Neural cell (in vitro differentiated cells): ENCODE measurements around the gene ACLY. TPM values are rescaled to one million over a fixed set of nuclear protein-coding genes. Genes with fewer than 3 reads are reported as not detected.

Experiments used
- H2AFZ ChIP-seq: fragments of 200-600, 300-800 bp; sonication (generic), shearing (Covaris generic); 2 replicates; pipeline ENCODE4 v1.6.0; 2014; ENCODE audit warnings: low read depth, mild to moderate bottlenecking, antibody characterized with exemption, low read length, moderate library complexity
- H3F3A ChIP-seq: fragments of 200-600 bp; shearing (Covaris generic); 2 replicates; pipeline ENCODE4 v1.6.1; 2016; ENCODE audit warnings: mild to moderate bottlenecking, moderate library complexity, mixed read lengths, antibody characterized with exemption, low read length; ENCODE audit not compliant: insufficient read depth, poor library complexity, severe bottlenecking
- H3K27ac ChIP-seq: fragments of 200-600, 300-800 bp; sonication (generic), shearing (Covaris generic); 2 replicates; pipeline ENCODE4 v1.5.1; 2014; ENCODE audit warnings: mild to moderate bottlenecking, low read length, moderate library complexity
- H3K27me3 ChIP-seq: fragments of 300-800, 200-600 bp; sonication (generic), shearing (Covaris generic); 2 replicates; pipeline ENCODE4 v1.6.0; 2014; ENCODE audit warnings: mild to moderate bottlenecking, low read depth, low read length, moderate library complexity; ENCODE audit not compliant: insufficient read depth
- H3K36me3 ChIP-seq: fragments of 300-800, 200-600 bp; sonication (generic), shearing (Covaris generic); 2 replicates; pipeline ENCODE4 v1.5.1; 2014; ENCODE audit warnings: mild to moderate bottlenecking, antibody characterized with exemption, low read length, moderate library complexity; ENCODE audit not compliant: insufficient read depth
- H3K4me2 ChIP-seq: fragments of 300-800, 200-600 bp; sonication (generic), shearing (Covaris generic); 2 replicates; pipeline ENCODE4 v1.6.0; 2014; ENCODE audit warnings: mild to moderate bottlenecking, low read length
- H3K4me3 ChIP-seq: fragments of 300-800, 200-600 bp; sonication (generic), shearing (Covaris generic); 2 replicates; pipeline ENCODE4 v1.5.1; 2014; ENCODE audit warnings: mild to moderate bottlenecking, low read length, moderate library complexity
- H3K79me2 ChIP-seq: fragments of 200-600 bp; shearing (Covaris generic); replicated peaks from 2 replicates; pipeline ENCODE4 v1.6.0; 2014; ENCODE audit warnings: mild to moderate bottlenecking, low read length, moderate library complexity; ENCODE audit not compliant: insufficient read depth
- H3K9ac ChIP-seq: fragments of 300-800, 200-600 bp; sonication (generic), shearing (Covaris generic); 2 replicates; pipeline ENCODE4 v1.6.1; 2016; ENCODE audit warnings: mild to moderate bottlenecking, low read length, mixed read lengths
- H3K9me2 ChIP-seq: fragments of 200-600 bp; shearing (Covaris generic); 2 replicates; pipeline ENCODE4 v1.6.1; 2016; ENCODE audit warnings: mild to moderate bottlenecking, low read length, mixed read lengths; ENCODE audit not compliant: insufficient read depth
- H3K9me3 ChIP-seq: fragments of 200-600, 300-800 bp; sonication (generic), shearing (Covaris generic); 2 replicates; pipeline ENCODE4 v1.6.1; 2016; ENCODE audit warnings: mild to moderate bottlenecking, mixed run types, low read length, moderate library complexity, mixed read lengths
- H4K20me1 ChIP-seq: fragments of 200-600 bp; shearing (Covaris generic); 2 replicates; pipeline ENCODE4 v1.6.1; 2016; ENCODE audit warnings: mild to moderate bottlenecking, mixed run types; ENCODE audit not compliant: insufficient read depth
- CTCF ChIP-seq: fragments of 450-650 bp; IDR thresholded peaks from 2 replicates; pipeline ENCODE4 v1.5.1; 2014; ENCODE audit warnings: antibody characterized with exemption, mild to moderate bottlenecking, moderate library complexity; ENCODE audit not compliant: poor library complexity, severe bottlenecking
- EP300 ChIP-seq: fragments of 450-650 bp; conservative IDR thresholded peaks from 2 replicates; pipeline ENCODE4 v1.6.1; 2014; ENCODE audit warnings: antibody characterized with exemption, mild to moderate bottlenecking, moderate library complexity; ENCODE audit not compliant: poor library complexity, severe bottlenecking
- EZH2 ChIP-seq: fragments of 200-600, 300-800 bp; shearing (Covaris generic), sonication (generic); IDR thresholded peaks from 2 replicates; pipeline ENCODE4 v1.6.1; 2014; ENCODE audit warnings: antibody characterized with exemption, low read length, borderline replicate concordance, mild to moderate bottlenecking; ENCODE audit not compliant: insufficient read depth, poor library complexity, severe bottlenecking
- MXI1 ChIP-seq: fragments of 450-650 bp; conservative IDR thresholded peaks from 2 replicates; pipeline ENCODE4 v1.6.1; 2014; ENCODE audit warnings: antibody characterized with exemption, mild to moderate bottlenecking; ENCODE audit not compliant: poor library complexity, severe bottlenecking
- POLR2AphosphoS5 ChIP-seq: IDR thresholded peaks from 2 replicates; pipeline ENCODE4 v1.6.1; 2012
- RAD21 ChIP-seq: fragments of 450-650 bp; conservative IDR thresholded peaks from 2 replicates; pipeline ENCODE4 v1.6.1; 2014; ENCODE audit warnings: antibody characterized with exemption, mild to moderate bottlenecking, moderate library complexity
- REST ChIP-seq: IDR thresholded peaks from 2 replicates; pipeline ENCODE4 v1.6.1; 2012; ENCODE audit warnings: borderline replicate concordance
- SMC3 ChIP-seq: fragments of 450-650 bp; conservative IDR thresholded peaks from 2 replicates; pipeline ENCODE4 v1.6.1; 2014; ENCODE audit warnings: antibody characterized with exemption, mild to moderate bottlenecking, moderate library complexity; ENCODE audit not compliant: poor library complexity
- TAF1 ChIP-seq: IDR thresholded peaks from 2 replicates; pipeline ENCODE4 v1.6.1; 2012; ENCODE audit warnings: low read depth
- polyA plus RNA-seq: library from polyadenylated mRNA; depleted of rRNA; stranded (reverse); fragments of >200 nt; gene quantifications from 2 replicates; pipeline ENCODE4 v1.2.3, GENCODE V29; 2014

ACLY gene
- polyA plus RNA-seq, 1 donor from 2014 or later = 136 TPM

- no peak overlapping the region for H2AFZ ChIP-seq
- no peaks in the 10 kb centered on the region for H3K27me3 ChIP-seq
- TF ChIP-seq SMC3 = no peak
- TF ChIP-seq POLR2AphosphoS5 = no peak
- TF ChIP-seq REST = no peak
- TF ChIP-seq TAF1 = no peak
- no peak for TF ChIP-seq CTCF
- TF ChIP-seq EP300 = no peak
- TF ChIP-seq RAD21 = no peak
- no peak overlapping the region for H3K9ac ChIP-seq
- H3K4me3 ChIP-seq = no peak overlapping the region
- no peak overlapping the region for H3K27ac ChIP-seq
- H4K20me1 ChIP-seq = no peaks in the 10 kb centered on the region
- no peaks in the 10 kb centered on the region for H3K79me2 ChIP-seq
- H3K4me2 ChIP-seq = no peak overlapping the region
- no peaks in the 10 kb centered on the region for H3K9me2 ChIP-seq
- peaks cover 5% of the 10 kb centered on the region for H3K36me3 ChIP-seq
- no peaks in the 10 kb centered on the region for H3F3A ChIP-seq
- no peaks in the 10 kb centered on the region for H3K9me3 ChIP-seq
Observed at GRCh38 chr17:41869426-41869825, 49.3 kb downstream of the ACLY start.

- Histone ChIP-seq H2AFZ (no peak overlapping the region), H4K20me1 (no peaks in the 10 kb centered on the region), H3K36me3 (peaks cover 1% of the 10 kb centered on the region), H3K27me3 (no peaks in the 10 kb centered on the region), H3K79me2 (peaks cover 4% of the 10 kb centered on the region), H3F3A (no peaks in the 10 kb centered on the region), H3K27ac (no peak overlapping the region), H3K4me3 (no peak overlapping the region), H3K9me2 (no peaks in the 10 kb centered on the region), H3K9me3 (no peaks in the 10 kb centered on the region), H3K4me2 (no peak overlapping the region), H3K9ac (no peak overlapping the region)
- TF ChIP-seq MXI1 (no peak), SMC3 (no peak), REST (no peak), EZH2 (no peak)
Observed at GRCh38 chr17:41868568-41868967, 50.2 kb downstream of the ACLY start.
